SKM-1 treated with dmso at 0.1 percent for 144 hours (cell line): ENCODE measurements around the gene TANC2.
A peak's percentile ranks its signal among the peaks of the same experiment; 100 is the strongest.

ENCODE experiments used
- DNase-seq: peaks from one replicate; lab custom pipeline; 2025; ENCODE audit not compliant: unreplicated experiment; lab: John Stamatoyannopoulos, UW

Gene TANC2

DNA sequence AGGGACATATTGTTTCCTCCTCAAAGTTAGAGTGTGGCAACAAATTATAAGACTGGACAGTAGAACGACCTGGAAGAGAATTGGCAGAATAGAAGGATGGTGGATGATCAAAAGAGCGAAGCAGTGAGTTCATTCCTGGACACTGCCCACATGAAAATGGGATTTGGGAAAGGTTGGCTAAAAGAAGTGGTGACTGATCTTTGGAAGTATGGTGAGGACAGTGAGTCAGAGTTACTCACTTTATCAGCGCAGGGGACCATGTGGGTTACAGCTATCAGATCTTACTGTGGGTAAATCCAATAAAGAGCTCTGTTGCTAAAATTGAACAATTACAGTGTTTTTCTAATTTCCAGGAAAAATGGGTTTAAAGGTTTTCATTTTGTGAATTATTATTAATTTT lies 2.7 kb upstream of the TANC2 start:
- no peak for DNase-seq

DNA sequence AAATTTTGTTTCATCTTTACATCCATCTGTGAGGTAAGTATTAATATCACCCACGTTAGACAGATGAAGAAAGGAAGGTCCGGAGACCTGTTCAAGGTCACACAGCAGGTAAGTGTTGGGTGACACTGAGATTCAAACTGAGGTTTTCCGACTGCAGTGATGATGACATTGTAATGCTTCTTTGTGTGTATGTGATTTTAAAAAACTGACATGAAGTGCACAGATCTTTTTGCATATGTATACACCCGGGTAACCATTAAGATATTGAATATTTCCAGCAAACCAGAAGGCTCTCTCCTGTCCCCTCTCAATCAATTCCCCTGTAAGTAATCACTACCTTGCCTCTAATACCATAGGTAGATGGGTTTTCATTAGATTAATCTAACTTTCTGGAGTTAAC lies 1.5 kb upstream of the TANC2 start:
- no peak for DNase-seq

DNA sequence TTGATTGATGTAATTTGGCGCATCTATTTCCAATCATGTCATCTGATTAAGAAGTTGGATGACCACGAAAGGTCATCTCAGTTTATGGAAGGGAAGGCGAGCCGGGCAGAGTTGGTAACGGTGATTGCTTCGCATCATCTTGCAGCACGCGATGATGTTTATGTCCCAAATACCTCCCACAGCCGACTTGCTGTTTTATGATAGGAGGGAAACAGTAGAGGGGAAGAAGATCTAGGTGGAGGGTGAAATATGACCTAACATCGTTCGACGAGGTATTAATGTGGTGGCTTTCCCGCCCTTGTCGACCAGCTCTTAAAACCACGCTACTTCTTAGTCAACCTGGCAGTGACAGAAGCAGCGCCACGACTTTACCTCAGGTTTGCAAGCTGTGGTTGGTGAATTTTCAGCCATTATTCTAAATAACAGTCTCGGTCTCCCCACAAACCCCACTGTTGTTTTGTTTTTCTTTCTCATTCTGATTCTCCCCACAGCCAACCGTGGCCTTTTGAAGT lies 805 bp upstream of the TANC2 start:
- no peak for DNase-seq

GRCh38 chr17:62966426-62967204 lies 580 bp downstream of the TANC2 start:
- peak; percentile 15 for DNase-seq

- no peak for DNase-seq
These were observed 1.1 kb downstream of the TANC2 start for GRCh38 chr17:62967205-62967529.

DNA sequence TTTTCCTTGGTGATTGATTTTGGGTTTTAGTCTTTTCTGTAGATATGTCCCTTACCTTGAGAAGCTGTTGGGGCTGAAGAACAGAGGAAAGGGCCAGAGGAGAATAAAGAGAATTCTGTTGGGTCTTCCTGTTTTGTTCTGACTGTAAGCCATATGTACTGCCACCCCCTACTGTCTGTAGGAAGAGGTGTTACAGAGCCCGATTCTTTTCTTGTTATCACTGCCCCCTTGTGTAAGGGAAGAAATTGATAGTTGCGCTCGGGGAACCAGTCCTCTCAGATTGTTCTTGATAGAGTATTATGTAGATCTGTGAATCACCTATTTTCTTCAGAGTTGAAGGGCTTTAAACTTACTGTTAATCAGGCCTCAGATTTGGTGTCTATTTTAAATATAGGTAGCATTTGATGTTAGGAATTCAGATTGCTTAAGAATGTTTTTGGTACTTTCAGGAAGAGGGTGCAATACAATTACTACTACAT lies 2.4 kb downstream of the TANC2 start:
- DNase-seq: peak; percentile 94

DNA sequence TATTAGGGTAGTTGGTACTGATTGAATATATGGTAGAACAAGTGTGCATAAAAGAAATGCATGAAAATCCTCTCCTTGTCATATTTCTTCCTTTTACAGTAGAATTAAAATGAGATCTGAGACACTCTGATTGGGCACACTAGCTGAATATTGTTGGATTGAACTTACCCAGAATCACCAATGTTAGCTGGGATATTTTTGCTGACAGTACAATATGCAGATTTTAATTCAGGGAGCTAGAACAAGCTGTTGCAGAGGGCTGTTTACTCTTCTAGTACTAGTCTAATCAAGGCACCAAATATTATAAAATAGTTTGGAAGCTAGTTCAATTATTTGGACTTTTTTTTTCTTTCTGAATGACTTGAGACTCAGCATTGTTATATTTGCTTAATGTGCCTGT lies 4.6 kb downstream of the TANC2 start:
- no peak for DNase-seq

- DNase-seq: no peak
These were observed 5.8 kb downstream of the TANC2 start for GRCh38 chr17:62971853-62972252.

GRCh38 chr17:62974788-62975187 lies 8.8 kb downstream of the TANC2 start:
- no peak for DNase-seq

GRCh38 chr17:62975206-62975605 lies 9.2 kb downstream of the TANC2 start:
- no peak for DNase-seq

GRCh38 chr17:62976643-62977231 lies 10.7 kb downstream of the TANC2 start:
- DNase-seq: peak; percentile 11

DNA sequence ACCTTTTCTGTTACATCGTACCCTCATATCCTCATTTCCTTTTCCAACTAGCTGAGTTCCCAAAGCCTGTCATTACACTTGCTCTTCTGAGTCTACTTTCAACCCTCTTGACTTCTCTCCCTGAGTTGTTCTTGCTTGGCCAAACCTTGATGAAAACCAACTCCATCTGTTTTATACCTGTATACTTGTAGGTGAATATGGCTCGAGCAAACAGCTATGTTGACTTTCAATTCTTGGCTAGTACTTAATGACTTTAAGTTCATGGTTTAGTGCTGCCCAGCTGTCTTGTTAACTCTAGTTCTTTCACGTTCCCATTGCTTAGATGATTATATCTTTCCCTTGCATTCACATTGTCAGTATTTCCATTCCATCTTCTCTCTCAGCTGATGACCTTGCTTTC lies 14.8 kb downstream of the TANC2 start:
- DNase-seq: no peak

DNA sequence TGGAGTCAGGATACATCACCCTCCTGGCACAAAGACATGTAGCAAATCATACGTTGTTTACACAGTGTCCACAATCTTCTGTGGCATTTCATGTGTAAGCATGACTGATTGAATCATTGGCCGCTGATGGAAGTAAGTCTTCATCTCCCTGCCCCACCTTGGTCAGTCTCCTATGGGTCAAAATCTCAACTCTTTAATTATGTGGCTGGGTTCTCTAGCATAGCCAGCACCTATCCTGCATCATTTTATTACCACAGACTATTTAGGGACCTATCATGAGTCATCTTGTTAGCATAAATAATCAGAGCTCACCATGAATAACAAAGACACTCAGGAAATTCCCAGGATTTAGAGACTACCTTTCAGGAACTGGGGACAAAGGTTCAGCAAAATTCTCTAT lies 15.9 kb downstream of the TANC2 start:
- no peak for DNase-seq

- no peak for DNase-seq
These were observed 18.8 kb downstream of the TANC2 start for GRCh38 chr17:62984801-62985200.

DNA sequence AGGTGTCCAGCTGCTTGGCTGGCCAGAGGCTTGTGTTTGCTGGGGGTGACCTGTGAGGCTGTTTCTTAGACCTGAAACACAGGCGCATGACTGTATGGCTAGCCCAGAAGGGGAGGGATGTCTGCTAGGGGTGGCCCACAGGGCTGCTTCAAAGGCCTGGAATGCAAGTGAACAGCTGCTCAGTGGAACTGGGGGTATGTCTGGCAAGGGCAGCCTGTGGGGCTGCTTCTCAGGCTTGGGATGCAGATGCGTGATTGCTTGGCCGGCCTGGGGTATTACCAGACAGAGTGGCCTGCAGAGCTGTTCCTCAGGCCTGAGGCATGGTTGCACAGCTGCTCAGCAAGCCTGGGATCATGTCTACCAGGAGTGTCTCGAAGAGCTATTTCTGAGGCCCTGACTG lies 20.5 kb downstream of the TANC2 start:
- DNase-seq: no peak

GRCh38 chr17:62987136-62987535 lies 21.1 kb downstream of the TANC2 start:
- DNase-seq: no peak

GRCh38 chr17:62989501-62989900 lies 23.5 kb downstream of the TANC2 start:
- DNase-seq: no peak

- no peak for DNase-seq
These were observed 28.9 kb downstream of the TANC2 start for GRCh38 chr17:62994931-62995330.

DNA sequence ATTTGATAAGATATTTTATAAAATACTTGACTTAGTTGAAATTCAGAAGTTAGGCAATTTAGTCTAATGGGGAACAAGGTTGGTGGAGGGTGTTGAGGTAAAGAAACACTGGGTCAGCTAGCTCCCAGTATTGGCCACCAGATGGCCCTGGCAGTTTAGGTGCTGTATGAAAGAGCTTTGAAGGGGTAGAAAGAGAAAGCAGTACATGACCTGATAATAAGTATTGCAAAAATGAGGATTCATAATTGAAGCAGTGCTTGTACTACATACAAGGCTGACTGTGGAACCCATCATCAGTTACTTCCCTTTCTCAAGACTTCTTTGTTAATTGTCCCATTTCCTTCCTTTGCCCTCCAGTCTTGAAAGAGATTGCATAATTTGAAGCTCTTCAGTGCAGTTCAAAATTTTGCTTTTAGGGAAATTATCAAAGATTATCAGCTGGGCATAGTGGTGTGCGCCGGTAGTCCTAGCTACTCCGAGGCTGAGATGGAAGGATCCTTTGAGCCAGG lies 29.4 kb downstream of the TANC2 start:
- peak; percentile 98 for DNase-seq

- peak; percentile 4 for DNase-seq
These were observed 30.2 kb downstream of the TANC2 start for GRCh38 chr17:62996221-62996620.

- no peak for DNase-seq
These were observed 32.1 kb downstream of the TANC2 start for GRCh38 chr17:62998166-62998565.

DNA sequence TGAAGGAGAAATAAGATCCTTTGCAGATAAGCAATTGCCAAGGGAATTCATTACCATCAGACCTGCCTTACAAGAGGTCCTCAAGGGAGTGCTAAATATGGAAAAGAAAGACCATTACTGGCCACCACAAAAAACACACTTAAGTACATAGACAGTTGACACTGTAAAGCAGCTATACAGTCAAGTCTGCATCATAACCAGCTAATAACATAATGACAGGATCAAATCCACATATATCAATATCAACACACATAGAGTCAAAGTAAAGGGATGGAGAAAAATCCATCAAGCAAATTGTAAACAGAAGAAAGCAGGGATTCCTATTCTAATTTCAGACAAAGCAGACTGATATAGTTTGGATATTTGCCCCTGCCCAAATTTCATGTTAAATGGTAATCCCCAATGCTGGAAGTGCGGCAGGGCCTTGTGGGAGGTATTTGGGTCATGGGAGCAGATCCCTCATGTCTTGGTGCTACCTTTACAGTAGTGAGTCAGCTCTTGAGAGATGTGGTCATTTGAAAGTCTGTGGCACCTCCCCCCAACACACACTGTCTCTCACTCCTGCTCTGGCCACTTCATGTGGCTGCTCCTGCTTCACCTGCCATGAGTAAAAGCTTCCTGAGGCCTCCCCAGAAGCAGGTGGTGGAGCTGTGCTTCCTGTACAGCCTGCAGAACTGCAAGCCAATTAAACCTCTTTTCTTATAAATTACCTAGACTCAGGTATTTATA lies 32.8 kb downstream of the TANC2 start:
- no peak for DNase-seq
